H1 (cell line): ENCODE data around the gene PSD2. TPM values are rescaled to one million over a fixed set of nuclear protein-coding genes. Genes with fewer than 3 reads are reported as not detected.

ENCODE experiments used
- CTCF ChIA-PET: fragments of 300-600 bp; sonication (Branson Sonifier 250); formaldehyde crosslinking; loops from one replicate; lab custom pipeline; 2021; ENCODE audit not compliant: partially characterized antibody; lab: Charles Lee
- POLR2A ChIA-PET: fragments of 300-600 bp; sonication (Branson Sonifier 250); formaldehyde crosslinking; loops from one replicate; lab custom pipeline; 2021; ENCODE audit warnings: inconsistent platforms; ENCODE audit not compliant: partially characterized antibody; lab: Charles Lee
- DNase-seq, 2 experiments: peaks; one replicate each; pipeline versions ENCODE4 v3.0.0 to v3.0.0-alpha.2; 2010 to 2022; ENCODE audit warnings: low spot score in 2 of 2, low read depth in 1 of 2, mixed read lengths in 1 of 2
- FAIRE-seq: peaks from 2 replicates; lab custom pipeline; 2011; peaks lifted over from hg19 to GRCh38; lab: Jason Lieb, UNC
- H2AFZ ChIP-seq: 2 replicates; pipeline ENCODE4 v1.8.1; 2012; ENCODE audit warnings: low read length, inconsistent platforms
- H2AK5ac ChIP-seq: 2 replicates; pipeline ENCODE4 v1.6.1; 2013; ENCODE audit warnings: low read depth, low read length
- H2BK120ac ChIP-seq: replicated peaks from 2 replicates; pipeline ENCODE3; 2013; ENCODE audit warnings: low read depth, low read length, inconsistent platforms
- H2BK12ac ChIP-seq: 2 replicates; pipeline ENCODE4 v1.6.1; 2013; ENCODE audit warnings: low read depth, low read length
- H2BK15ac ChIP-seq: 2 replicates; pipeline ENCODE4 v1.6.1; 2013; ENCODE audit warnings: low read length
- H2BK20ac ChIP-seq: 2 replicates; pipeline ENCODE4 v1.6.1; 2013; ENCODE audit warnings: low read length
- H2BK5ac ChIP-seq: 2 replicates; pipeline ENCODE4 v1.6.1; 2013; ENCODE audit warnings: low read depth, low read length
- H3K14ac ChIP-seq: 2 replicates; pipeline ENCODE4 v1.6.1; 2013; ENCODE audit warnings: inconsistent platforms; ENCODE audit not compliant: insufficient read length
- H3K18ac ChIP-seq: 2 replicates; pipeline ENCODE4 v1.6.1; 2013; ENCODE audit warnings: low read length; ENCODE audit errors: extremely low read depth
- H3K23ac ChIP-seq: 2 replicates; pipeline ENCODE4 v1.6.1; 2013; ENCODE audit warnings: inconsistent platforms; ENCODE audit not compliant: insufficient read length
- H3K23me2 ChIP-seq: 2 replicates; pipeline ENCODE4 v1.6.1; 2013; ENCODE audit warnings: low read depth, low read length
- H3K27ac ChIP-seq: 2 replicates; pipeline ENCODE4 v1.6.1; 2011; ENCODE audit warnings: low read depth, low read length, inconsistent platforms
- H3K27me3 ChIP-seq, 4 experiments: replicated peaks in 1 of 4; 1 replicate in 1 of 4; 2 replicates in 3 of 4; pipeline versions ENCODE4 v1.6.1 to v1.8.1; 2011 to 2013; ENCODE audit warnings: low read length in 3 of 4, mild to moderate bottlenecking in 3 of 4, inconsistent platforms in 2 of 4, mixed read lengths in 2 of 4, moderate library complexity in 1 of 4; ENCODE audit not compliant: control insufficient read depth in 3 of 4, insufficient read depth in 3 of 4; ENCODE audit errors: extremely low read depth in 1 of 4
- H3K36me3 ChIP-seq, 4 experiments: 2 replicates each; pipeline versions ENCODE4 v1.6.1 to v1.8.1; 2011 to 2013; ENCODE audit warnings: mild to moderate bottlenecking in 4 of 4, low read length in 3 of 4, moderate library complexity in 2 of 4, control low read depth in 1 of 4, inconsistent platforms in 1 of 4; ENCODE audit not compliant: insufficient read depth in 4 of 4, control insufficient read depth in 2 of 4
- H3K4ac ChIP-seq: replicated peaks from 2 replicates; pipeline ENCODE3; 2013; ENCODE audit warnings: low read length, low read depth, mixed read lengths, inconsistent platforms; ENCODE audit not compliant: insufficient read length
- H3K4me1 ChIP-seq, 4 experiments: replicated peaks in 1 of 4; 1 replicate in 1 of 4; 2 replicates in 3 of 4; pipeline versions ENCODE4 v1.6.1 to v1.8.1; 2011 to 2013; ENCODE audit warnings: low read length in 3 of 4, inconsistent platforms in 2 of 4, mixed read lengths in 1 of 4; ENCODE audit not compliant: insufficient read depth in 4 of 4, control insufficient read depth in 3 of 4
- H3K4me2 ChIP-seq, 2 experiments: 2 replicates each; pipeline versions ENCODE4 v1.6.1 to v1.8.1; 2011 to 2013; ENCODE audit warnings: low read depth in 2 of 2, low read length in 2 of 2, control low read depth in 1 of 2, inconsistent platforms in 1 of 2, mild to moderate bottlenecking in 1 of 2; ENCODE audit not compliant: insufficient read depth in 1 of 2
- H3K4me3 ChIP-seq, 4 experiments: fragments of 200-600, 300-600 bp in 1 of 4; sonication (generic), shearing (Covaris generic), sonication (Bioruptor Twin) in 1 of 4; 2 replicates each; pipeline versions ENCODE4 v1.5.1 to v1.8.1; 2011 to 2016; ENCODE audit warnings: low read length in 4 of 4, low read depth in 3 of 4, control low read depth in 2 of 4, inconsistent platforms in 2 of 4, mild to moderate bottlenecking in 2 of 4, mixed read lengths in 1 of 4, moderate library complexity in 1 of 4; ENCODE audit not compliant: insufficient read depth in 2 of 4; ENCODE audit errors: extremely low read depth in 1 of 4
- H3K56ac ChIP-seq: replicated peaks from 2 replicates; pipeline ENCODE3; 2013; ENCODE audit warnings: low read depth, mild to moderate bottlenecking, mixed read lengths, low read length, inconsistent platforms; ENCODE audit not compliant: insufficient read length
- H3K79me1 ChIP-seq: 2 replicates; pipeline ENCODE4 v1.6.1; 2013; ENCODE audit warnings: low read depth, low read length, control low read depth
- H3K79me2 ChIP-seq, 2 experiments: 2 replicates each; pipeline versions ENCODE4 v1.6.1 to v1.8.1; 2012 to 2013; ENCODE audit warnings: low read length in 2 of 2, mild to moderate bottlenecking in 2 of 2, inconsistent platforms in 1 of 2; ENCODE audit not compliant: insufficient read depth in 2 of 2, control insufficient read depth in 1 of 2
- H3K9ac ChIP-seq, 4 experiments: replicated peaks in 1 of 4; 1 replicate in 1 of 4; 2 replicates in 3 of 4; pipeline versions ENCODE4 v1.6.1 to v1.8.1; 2011 to 2013; ENCODE audit warnings: low read depth in 3 of 4, low read length in 3 of 4, control low read depth in 2 of 4, mild to moderate bottlenecking in 2 of 4, moderate library complexity in 2 of 4, inconsistent platforms in 1 of 4; ENCODE audit errors: extremely low read depth in 1 of 4
- H3K9me3 ChIP-seq, 2 experiments: 2 replicates each; pipeline versions ENCODE4 v1.6.1 to v1.8.1; 2012 to 2013; ENCODE audit warnings: mild to moderate bottlenecking in 2 of 2, moderate library complexity in 2 of 2, control low read depth in 1 of 2, inconsistent platforms in 1 of 2, low read depth in 1 of 2, low read length in 1 of 2, mixed read lengths in 1 of 2; ENCODE audit not compliant: insufficient read depth in 2 of 2
- H4K20me1 ChIP-seq, 2 experiments: replicated peaks in 1 of 2; 2 replicates each; pipeline versions ENCODE3 to v1.8.1; 2011 to 2013; ENCODE audit warnings: inconsistent platforms in 2 of 2, low read length in 2 of 2, mild to moderate bottlenecking in 1 of 2; ENCODE audit not compliant: insufficient read depth in 2 of 2, control insufficient read depth in 1 of 2
- H4K5ac ChIP-seq: 2 replicates; pipeline ENCODE4 v1.6.1; 2013; ENCODE audit warnings: low read length, low read depth, mixed read lengths, inconsistent platforms; ENCODE audit not compliant: insufficient read length
- H4K8ac ChIP-seq: 2 replicates; pipeline ENCODE4 v1.8.0; 2013; ENCODE audit warnings: mild to moderate bottlenecking, moderate library complexity, low read length, inconsistent platforms; ENCODE audit not compliant: insufficient read depth; ENCODE audit errors: extremely low read depth
- H4K91ac ChIP-seq: replicated peaks from 2 replicates; pipeline ENCODE3; 2013; ENCODE audit warnings: low read length, mixed read lengths, inconsistent platforms; ENCODE audit not compliant: insufficient read length
- CHD1 ChIP-seq: IDR thresholded peaks from 2 replicates; pipeline ENCODE4 v1.6.1; 2012; ENCODE audit warnings: low read depth, low read length, improper control_type of control experiment
- EZH2 ChIP-seq: fragments of 200-600 bp; sonication (generic); IDR thresholded peaks from 2 replicates; pipeline ENCODE4 v1.7.1; 2012; ENCODE audit warnings: low read depth, mild to moderate bottlenecking, moderate library complexity, low read length, inconsistent platforms; ENCODE audit not compliant: severe bottlenecking
- FOSL1 ChIP-seq: IDR thresholded peaks from 2 replicates; pipeline ENCODE4 v1.6.1; 2011; ENCODE audit warnings: mild to moderate bottlenecking, low read depth, low read length, moderate library complexity; ENCODE audit not compliant: insufficient read depth
- KDM5A ChIP-seq: fragments of 200-600 bp; IDR thresholded peaks from 2 replicates; pipeline ENCODE4 v1.7.1; 2012; ENCODE audit warnings: mild to moderate bottlenecking, low read length, inconsistent platforms, mixed read lengths
- RBBP5 ChIP-seq: IDR thresholded peaks from 2 replicates; pipeline ENCODE4 v1.7.1; 2012; ENCODE audit warnings: low read depth, mild to moderate bottlenecking, inconsistent platforms, low read length, moderate library complexity, borderline replicate concordance
- SIRT6 ChIP-seq: IDR thresholded peaks from one replicate; pipeline ENCODE4 v1.7.1; 2012; ENCODE audit warnings: low read length, inconsistent platforms
- SP1 ChIP-seq: IDR thresholded peaks from 2 replicates; pipeline ENCODE4 v1.6.1; 2011; ENCODE audit warnings: low read depth, low read length
- WGBS, 2 experiments: shearing (Covaris generic) in 1 of 2; methylation state at CpG; one replicate each; pipeline versions ENCODE4 v1.1.6 to v1.1.7; 2013 to 2015; ENCODE audit warnings: low lambda C conversion rate in 2 of 2, mixed read lengths in 2 of 2, inconsistent platforms in 1 of 2, low coverage in 1 of 2, missing lambda C conversion rate in 1 of 2; ENCODE audit not compliant: insufficient replicate concordance in 2 of 2, insufficient coverage in 1 of 2, insufficient read length in 1 of 2; ENCODE audit errors: extremely low coverage in 1 of 2, missing lambda C conversion rate in 1 of 2; 5-methylcytosine and 5-hydroxymethylcytosine counted together
- polyA plus RNA-seq, 7 experiments: library from polyadenylated mRNA; depleted of rRNA in 3 of 7; stranded (reverse) in 5 of 7; unstranded in 2 of 7; fragments of >200 nt in 5 of 7; fragments of 200-250 nt in 2 of 7; gene quantifications; 1 replicate in 5 of 7; 2 replicates in 1 of 7; 4 replicates in 1 of 7; pipeline versions ENCODE4 v1.2.1 to v1.2.3, GENCODE V29; 2011 to 2013; ENCODE audit warnings: missing spikeins in 2 of 7, mixed read lengths in 2 of 7
- total RNA-seq: library from RNA; stranded (reverse); fragmentation: NEBNext Ultra II Directional; extraction: Animal tissue kit (Norgen Biotek cat#: 25700); gene quantifications from 2 replicates; pipeline ENCODE4 v1.2.1, GENCODE V29; 2021
- TF ChIP-seq, protein P1 (sequence below): IDR thresholded peaks from 2 replicates; pipeline ENCODE4 v1.6.1; 2012; ENCODE audit warnings: inconsistent platforms

The PSD2 gene
- total and polyA plus RNA-seq, 2 of the 8 experiments (the other 6 are each of a cell fraction or from before 2014, with no cell fraction given): 0.06 to 0.14 TPM

DNA sequence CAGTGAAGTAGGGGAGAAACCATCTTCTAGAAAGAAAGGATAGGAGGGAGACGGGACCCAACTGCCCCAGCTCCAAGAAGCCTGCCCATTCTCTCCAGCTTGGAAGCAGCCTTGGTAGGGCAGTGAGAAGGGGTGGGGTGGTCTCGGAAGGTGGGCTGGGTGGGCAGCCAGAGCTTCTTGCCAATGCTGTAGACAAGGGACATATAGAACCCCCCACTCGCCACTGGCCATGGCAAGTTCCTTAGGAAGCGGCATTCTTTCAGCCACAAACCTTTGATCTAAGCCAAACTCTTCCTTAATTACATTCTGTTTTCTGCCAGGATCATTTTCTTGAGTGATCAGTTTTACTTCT lies 90.2 kb downstream of the PSD2 start:
- Histone ChIP-seq H3K14ac (no peak overlapping the region), H3K79me1 (peaks cover 2% of the 10 kb centered on the region; the same call in 1 of the 2 replicates), H4K8ac (no peak overlapping the region), H3K9ac (no peak overlapping the region), H4K20me1 (no peaks in the 10 kb centered on the region), H3K4me2 (no peak overlapping the region), H2AFZ (no peak overlapping the region), H4K5ac (no peak overlapping the region), H2AK5ac (no peak overlapping the region), H3K4ac (no peak overlapping the region), H2BK5ac (no peak overlapping the region), H3K18ac (no peak overlapping the region), H3K27ac (no peak overlapping the region), H3K36me3 (no peaks in the 10 kb centered on the region), H2BK20ac (no peak overlapping the region), H4K91ac (no peak overlapping the region), H3K4me3 (no peak overlapping the region), H2BK12ac (no peak overlapping the region), H3K4me1 (peaks cover 0 to 7% (median 0%) of the 10 kb centered on the region in 4 experiments; a peak in 3 of 7 replicates), H3K27me3 (peaks cover 0 to 2% (median under 1%) of the 10 kb centered on the region in 4 experiments; a peak in 3 of 7 replicates), H3K79me2 (no peaks in the 10 kb centered on the region), H3K9me3 (no peaks in the 10 kb centered on the region), H3K23me2 (no peaks in the 10 kb centered on the region), H3K23ac (no peak overlapping the region), H2BK15ac (no peak overlapping the region), H3K56ac (no peak overlapping the region), H2BK120ac (no peak overlapping the region)
- ChIA-PET CTCF (interaction anchor here (1.0 to 5.3 kb wide), 8 partner anchors 10 to 111 kb away, joined by 3 to 50 read pairs (median 4); no protein-coding TSS in a partner anchor), POLR2A (no interaction called here)
- DNase-seq (no peak), FAIRE-seq (no peak)
- WGBS, 2 experiments: 84% methylated on average over 3 of the region's 4 CpGs; no CpG with 5 or more reads in 1 of the 2 experiments
- TF ChIP-seq SP1 (no peak), CHD1 (no peak), EZH2 (no peak), KDM5A (no peak), FOSL1 (no peak), RBBP5 (no peak), SIRT6 (no peak)
- TF ChIP-seq, protein P1, sequence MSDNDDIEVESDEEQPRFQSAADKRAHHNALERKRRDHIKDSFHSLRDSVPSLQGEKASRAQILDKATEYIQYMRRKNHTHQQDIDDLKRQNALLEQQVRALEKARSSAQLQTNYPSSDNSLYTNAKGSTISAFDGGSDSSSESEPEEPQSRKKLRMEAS: no peak
